H54 (cell line): ENCODE data around the gene PLSCR3.
"Not testable (repeated sequence)": the region's sequence is repeated elsewhere in the genome, so short reads cannot be mapped to it uniquely, and the experiment has no call there.

Experiments used
- DNase-seq: peaks from one replicate; pipeline ENCODE4 v3.0.0; 2011; ENCODE audit warnings: low spot score, mixed read lengths; ENCODE audit not compliant: insufficient read length
- FAIRE-seq: peaks from 3 replicates; lab custom pipeline; 2011; peaks lifted over from hg19 to GRCh38; lab: Jason Lieb, UNC
- POLR2A ChIP-seq: IDR thresholded peaks from 2 replicates; pipeline ENCODE4 v1.6.1; 2011; ENCODE audit warnings: low read depth, mild to moderate bottlenecking, low read length

PLSCR3 gene

GRCh38 chr17:7367918-7368598, 26.3 kb downstream of the PLSCR3 start:
- DNase-seq (no peak), FAIRE-seq (no peak)
- TF ChIP-seq POLR2A, result no peak

GRCh38 chr17:7367083-7367482, 27.2 kb downstream of the PLSCR3 start:
- FAIRE-seq (no peak), DNase-seq (no peak)
- no peak for TF ChIP-seq POLR2A

- not testable (repeated sequence) for DNase-seq, FAIRE-seq
These were observed 28.4 kb downstream of the PLSCR3 start for GRCh38 chr17:7365963-7366362.

GRCh38 chr17:7363311-7363710, 31.0 kb downstream of the PLSCR3 start:
- DNase-seq (peak; percentile 68), FAIRE-seq (no peak)
- no peak for TF ChIP-seq POLR2A

GRCh38 chr17:7361906-7362305, 32.4 kb downstream of the PLSCR3 start:
- FAIRE-seq (no peak), DNase-seq (no peak)
- TF ChIP-seq POLR2A, result no peak

GRCh38 chr17:7357381-7357780, 36.9 kb downstream of the PLSCR3 start:
- FAIRE-seq, result no peak
- no peak for DNase-seq
- no peak for TF ChIP-seq POLR2A

- no peak for FAIRE-seq
- no peak for DNase-seq
- no peak for TF ChIP-seq POLR2A
These were observed 37.6 kb downstream of the PLSCR3 start for GRCh38 chr17:7356756-7357155.

- DNase-seq (peak; percentile 84), FAIRE-seq (peak; percentile 58)
- no peak for TF ChIP-seq POLR2A
These were observed 38.2 kb downstream of the PLSCR3 start for GRCh38 chr17:7356072-7356549.

- FAIRE-seq, result no peak
- TF ChIP-seq POLR2A, result no peak
- no peak for DNase-seq
These were observed 38.8 kb downstream of the PLSCR3 start for GRCh38 chr17:7355573-7355972.

GRCh38 chr17:7355053-7355452, 39.3 kb downstream of the PLSCR3 start, which contains the start of gene TMEM95:
TSS of gene TMEM95 (plus strand) at chr17:7355156. CDS start at chr17:7355205, 49 bp downstream.
- no peak for TF ChIP-seq POLR2A

GRCh38 chr17:7354262-7354843, 40.0 kb downstream of the PLSCR3 start:
- DNase-seq, result peak; percentile 50
- no peak for FAIRE-seq

More at GRCh38 chr17:7355053-7355452, 39.3 kb downstream of the PLSCR3 start, which contains the start of gene TMEM95:
- FAIRE-seq, result no peak
- DNase-seq, result no peak

GRCh38 chr17:7352910-7353635, 41.3 kb downstream of the PLSCR3 start:
- DNase-seq (no peak), FAIRE-seq (no peak)
- TF ChIP-seq POLR2A, result no peak

More at GRCh38 chr17:7354262-7354843, 40.0 kb downstream of the PLSCR3 start:
- no peak for TF ChIP-seq POLR2A

- FAIRE-seq (no peak), DNase-seq (no peak)
- TF ChIP-seq POLR2A, result no peak
These were observed 41.8 kb downstream of the PLSCR3 start for GRCh38 chr17:7352503-7352889.
